OCI-LY7 (cell line): ENCODE results near the gene LRRK1.

ENCODE experiments used
- EZH2phosphoT487 ChIP-seq: fragments of 200-600 bp; sonication (generic); IDR thresholded peaks from 2 replicates; pipeline ENCODE4 v1.6.1; 2018; ENCODE audit warnings: low read depth, borderline replicate concordance, mild to moderate bottlenecking, mixed run types, antibody characterized with exemption, low read length, moderate library complexity, mixed read lengths
- TF ChIP-seq, protein P1 (sequence below): fragments of 200-600 bp; sonication (generic); conservative IDR thresholded peaks from 2 replicates; pipeline ENCODE4 v1.5.1; 2014; ENCODE audit warnings: mild to moderate bottlenecking, antibody characterized with exemption, low read length, moderate library complexity, mixed read lengths

GRCh38 chr15:100995471-100996430 lies 76.6 kb downstream of the LRRK1 start:
- TF ChIP-seq, protein P1, sequence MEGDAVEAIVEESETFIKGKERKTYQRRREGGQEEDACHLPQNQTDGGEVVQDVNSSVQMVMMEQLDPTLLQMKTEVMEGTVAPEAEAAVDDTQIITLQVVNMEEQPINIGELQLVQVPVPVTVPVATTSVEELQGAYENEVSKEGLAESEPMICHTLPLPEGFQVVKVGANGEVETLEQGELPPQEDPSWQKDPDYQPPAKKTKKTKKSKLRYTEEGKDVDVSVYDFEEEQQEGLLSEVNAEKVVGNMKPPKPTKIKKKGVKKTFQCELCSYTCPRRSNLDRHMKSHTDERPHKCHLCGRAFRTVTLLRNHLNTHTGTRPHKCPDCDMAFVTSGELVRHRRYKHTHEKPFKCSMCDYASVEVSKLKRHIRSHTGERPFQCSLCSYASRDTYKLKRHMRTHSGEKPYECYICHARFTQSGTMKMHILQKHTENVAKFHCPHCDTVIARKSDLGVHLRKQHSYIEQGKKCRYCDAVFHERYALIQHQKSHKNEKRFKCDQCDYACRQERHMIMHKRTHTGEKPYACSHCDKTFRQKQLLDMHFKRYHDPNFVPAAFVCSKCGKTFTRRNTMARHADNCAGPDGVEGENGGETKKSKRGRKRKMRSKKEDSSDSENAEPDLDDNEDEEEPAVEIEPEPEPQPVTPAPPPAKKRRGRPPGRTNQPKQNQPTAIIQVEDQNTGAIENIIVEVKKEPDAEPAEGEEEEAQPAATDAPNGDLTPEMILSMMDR: no peak
- no peak for TF ChIP-seq EZH2phosphoT487
